Upper lobe of left lung (tissue), 6 donors: ENCODE data around the gene SPDEF. TPM values are rescaled to one million over a fixed set of nuclear protein-coding genes. Genes with fewer than 3 reads are reported as not detected.

Source experiments
- ATAC-seq, 2 donors: fragments of 200-7000 bp; cut with Tn5 transposase; one replicate each; pipeline ENCODE4 v1.9.1; 2022; ENCODE audit warnings: mild to moderate bottlenecking in 2 of 2, moderate library complexity in 2 of 2; ENCODE audit not compliant: low FRiP score in 2 of 2
- DNase-seq, 2 donors: peaks; one replicate each; pipeline ENCODE4 v3.0.0-alpha.2; 2019 to 2020
- H3K27ac ChIP-seq, 4 donors: fragments of 200-600 bp; sonication (generic); one replicate each; pipeline ENCODE4 v1.5.1; 2016 to 2019
- H3K27me3 ChIP-seq, 4 donors: fragments of 200-600 bp; sonication (generic); one replicate each; pipeline ENCODE4 v1.5.1; 2017 to 2019
- H3K36me3 ChIP-seq, 4 donors: fragments of 200-600 bp; sonication (generic); one replicate each; pipeline ENCODE4 v1.5.1; 2016 to 2019
- H3K4me1 ChIP-seq, 4 donors: fragments of 200-600 bp; sonication (generic); one replicate each; pipeline ENCODE4 v1.5.1; 2018 to 2019
- H3K4me3 ChIP-seq, 4 donors: fragments of 200-600 bp; sonication (generic); one replicate each; pipeline ENCODE4 v1.5.1; 2017 to 2019; ENCODE audit warnings: mild to moderate bottlenecking in 2 of 4, moderate library complexity in 1 of 4
- H3K9me3 ChIP-seq, 4 donors: fragments of 200-600 bp; sonication (generic); one replicate each; pipeline ENCODE4 v1.5.1; 2018 to 2019
- CTCF ChIP-seq, 6 experiments: fragments of 450-650 bp in 4 of 6; fragments of 200-600 bp in 2 of 6; sonication (generic) in 2 of 6; IDR thresholded peaks; one replicate each; pipeline ENCODE4 v1.5.1; 2016 to 2019; ENCODE audit warnings: antibody characterized with exemption in 6 of 6
- EP300 ChIP-seq, 4 donors: sonication (generic); formaldehyde crosslinking; IDR thresholded peaks; one replicate each; pipeline ENCODE4 v1.5.1; 2017; ENCODE audit warnings: antibody characterized with exemption in 4 of 4, control low read depth in 2 of 4
- POLR2A ChIP-seq, 4 donors: fragments of 450-650 bp; IDR thresholded peaks; one replicate each; pipeline ENCODE4 v1.5.1; 2016 to 2017; ENCODE audit warnings: antibody characterized with exemption in 4 of 4, mild to moderate bottlenecking in 2 of 4
- POLR2AphosphoS5 ChIP-seq, 2 donors: sonication (generic); formaldehyde crosslinking; IDR thresholded peaks; one replicate each; pipeline ENCODE4 v1.5.1; 2017; ENCODE audit warnings: antibody characterized with exemption in 2 of 2
- WGBS, 2 donors: methylation state at CpG; one replicate each; pipeline ENCODE4 v1.1.5; 2017 to 2018; 5-methylcytosine and 5-hydroxymethylcytosine counted together
- total RNA-seq, 6 donors: library from RNA; depleted of rRNA in 4 of 6; stranded (reverse); fragments of >200 nt in 4 of 6; gene quantifications; one replicate each; pipeline versions ENCODE4 v1.1.0 to v1.2.1, GENCODE V29; 2016 to 2021
- donor health status: DM: no; HTN: no; CAD: no; lungs with moderate emphysema.
- donor health status: DM: no; HTN: yes; CAD: no; lungs with severe emphysema.

Gene SPDEF
- total RNA-seq, 6 donors from 2014 or later, result 0.61 to 5.2 (median 3.8) TPM

- no peaks in the 10 kb centered on the region for H3K27me3 ChIP-seq
- no peak for ATAC-seq
- H3K9me3 ChIP-seq, result no peaks in the 10 kb centered on the region
- TF ChIP-seq POLR2AphosphoS5 (IDR thresholded peaks at IDR 0.05) (no peak), CTCF (IDR thresholded peaks at IDR 0.05) (no peak), POLR2A (IDR thresholded peaks at IDR 0.05) (no peak), EP300 (IDR thresholded peaks at IDR 0.05) (no peak)
- peak in 1 of 2 donors; percentile 67 for DNase-seq
- H3K4me1 ChIP-seq, result peaks cover 11 to 24% (median 13%) of the 10 kb centered on the region in 4 donors
- no peak overlapping the region for H3K27ac ChIP-seq
- no peaks in the 10 kb centered on the region for H3K36me3 ChIP-seq
- WGBS, 2 donors, result 87 to 90% methylated on average over 4 to 13 of the region's 13 CpGs
- H3K4me3 ChIP-seq, result no peak overlapping the region
Observed at GRCh38 chr6:34544776-34545471, 11.2 kb downstream of the SPDEF start.

- no peak for TF ChIP-seq POLR2A (IDR thresholded peaks at IDR 0.05)
- TF ChIP-seq EP300 (IDR thresholded peaks at IDR 0.05), result no peak
- TF ChIP-seq CTCF (IDR thresholded peaks at IDR 0.05), result no peak
- no peak for TF ChIP-seq POLR2AphosphoS5 (IDR thresholded peaks at IDR 0.05)
- peak in 1 of 2 donors; percentile 84 for DNase-seq
- no peak overlapping the region for H3K27ac ChIP-seq
- no peaks in the 10 kb centered on the region for H3K27me3 ChIP-seq
- no peaks in the 10 kb centered on the region for H3K9me3 ChIP-seq
- H3K4me3 ChIP-seq, result no peak overlapping the region
- no peak for ATAC-seq
- H3K36me3 ChIP-seq, result no peaks in the 10 kb centered on the region
- 95 to 97% methylated on average over 20 to 26 of the region's 27 CpGs for WGBS, 2 donors
- H3K4me1 ChIP-seq, result peaks cover 11 to 24% (median 13%) of the 10 kb centered on the region in 4 donors
Observed at GRCh38 chr6:34544052-34544604, 12.0 kb downstream of the SPDEF start.

GRCh38 chr6:34543421-34543820 is 12.7 kb downstream of the SPDEF start:
- no peaks in the 10 kb centered on the region for H3K27me3 ChIP-seq
- ATAC-seq (no peak), DNase-seq (no peak)
- H3K36me3 ChIP-seq, result no peaks in the 10 kb centered on the region
- TF ChIP-seq CTCF (IDR thresholded peaks at IDR 0.05) (no peak), EP300 (IDR thresholded peaks at IDR 0.05) (no peak), POLR2A (IDR thresholded peaks at IDR 0.05) (no peak), POLR2AphosphoS5 (IDR thresholded peaks at IDR 0.05) (no peak)
- 84 to 87% methylated on average over 5 of the region's 5 CpGs for WGBS, 2 donors
- H3K4me3 ChIP-seq, result no peak overlapping the region
- H3K4me1 ChIP-seq, result peaks cover 11 to 24% (median 13%) of the 10 kb centered on the region in 4 donors
- H3K27ac ChIP-seq, result no peak overlapping the region
- H3K9me3 ChIP-seq, result no peaks in the 10 kb centered on the region

GRCh38 chr6:34540841-34541240 is 15.3 kb downstream of the SPDEF start:
- 95% methylated on average over 3 of the region's 8 CpGs; no CpG with 5 or more reads in 1 of the 2 donors for WGBS, 2 donors
- DNase-seq, result peak in 1 of 2 donors; percentile 72

More at GRCh38 chr6:34540841-34541240, 15.3 kb downstream of the SPDEF start:
- no peak for ATAC-seq
- Histone ChIP-seq H3K4me1 (peaks cover 0 to 3% (median 0%) of the 10 kb centered on the region in 4 donors), H3K36me3 (no peaks in the 10 kb centered on the region), H3K4me3 (no peak overlapping the region), H3K27me3 (no peaks in the 10 kb centered on the region), H3K27ac (no peak overlapping the region), H3K9me3 (no peaks in the 10 kb centered on the region)
- TF ChIP-seq POLR2A (IDR thresholded peaks at IDR 0.05) (no peak), EP300 (IDR thresholded peaks at IDR 0.05) (no peak), CTCF (IDR thresholded peaks at IDR 0.05) (no peak)
